Activated T-cell treated with anti-CD3 and anti-CD28 coated beads, Interleukin-2, amount 50 U/mL, for 1 hour (primary cell): ENCODE data around the gene GJB4.
"Not testable (repeated sequence)": the region's sequence is repeated elsewhere in the genome, so short reads cannot be mapped to it uniquely, and the experiment has no call there.

Experiments
- DNase-seq: peaks from one replicate; pipeline ENCODE4 v3.0.0-alpha.2; 2020

GJB4 gene

GRCh38 chr1:34759503-34760357 is at the start of gene GJB4:
GJB4 (plus strand) TSS chr1:34759740; CDS start chr1:34761255, 1,515 bp downstream.
- no peak for DNase-seq

- no peak for DNase-seq
Measured at GRCh38 chr1:34710812-34711211, 48.7 kb upstream of the GJB4 start.

GRCh38 chr1:34711485-34711884 is 48.1 kb upstream of the GJB4 start:
- no peak for DNase-seq

GRCh38 chr1:34712007-34712688 is 47.4 kb upstream of the GJB4 start:
- no peak for DNase-seq

GRCh38 chr1:34713443-34713842 is 46.1 kb upstream of the GJB4 start:
- DNase-seq: no peak

GRCh38 chr1:34714386-34714785 is 45.2 kb upstream of the GJB4 start:
- DNase-seq: no peak

GRCh38 chr1:34715139-34715538 is 44.4 kb upstream of the GJB4 start:
- DNase-seq: no peak

GRCh38 chr1:34721241-34721640 is 38.3 kb upstream of the GJB4 start:
- DNase-seq: no peak

- DNase-seq: no peak
Measured at GRCh38 chr1:34721646-34722355, 37.7 kb upstream of the GJB4 start.

- no peak for DNase-seq
Measured at GRCh38 chr1:34726861-34727260, 32.7 kb upstream of the GJB4 start.

- DNase-seq: no peak
Measured at GRCh38 chr1:34730485-34730884, 29.1 kb upstream of the GJB4 start.

GRCh38 chr1:34732831-34733230 is 26.7 kb upstream of the GJB4 start:
- DNase-seq: not testable (repeated sequence)

- DNase-seq: no peak
Measured at GRCh38 chr1:34736692-34737091, 22.8 kb upstream of the GJB4 start.

- DNase-seq: not testable (repeated sequence)
Measured at GRCh38 chr1:34737236-34737635, 22.3 kb upstream of the GJB4 start.

GRCh38 chr1:34739613-34740012 is 19.9 kb upstream of the GJB4 start:
- DNase-seq: no peak

- no peak for DNase-seq
Measured at GRCh38 chr1:34740161-34740868, 19.2 kb upstream of the GJB4 start.

GRCh38 chr1:34742667-34743270 is 16.8 kb upstream of the GJB4 start:
- peak; percentile 80 for DNase-seq

- DNase-seq: no peak
Measured at GRCh38 chr1:34743775-34744174, 15.8 kb upstream of the GJB4 start.

- DNase-seq: no peak
Measured at GRCh38 chr1:34744851-34745250, 14.7 kb upstream of the GJB4 start.

- DNase-seq: no peak
Measured at GRCh38 chr1:34745666-34746065, 13.9 kb upstream of the GJB4 start.

- no peak for DNase-seq
Measured at GRCh38 chr1:34746101-34746500, 13.4 kb upstream of the GJB4 start.
